NCI-H2227 (cell line): Measurements from ENCODE around the gene MRPS9.
A peak's percentile ranks its signal among the peaks of the same experiment; 100 is the strongest.

Source experiments
- DNase-seq: peaks from one replicate; lab custom pipeline; 2025; ENCODE audit not compliant: unreplicated experiment; lab: John Stamatoyannopoulos, UW

Gene MRPS9

DNA sequence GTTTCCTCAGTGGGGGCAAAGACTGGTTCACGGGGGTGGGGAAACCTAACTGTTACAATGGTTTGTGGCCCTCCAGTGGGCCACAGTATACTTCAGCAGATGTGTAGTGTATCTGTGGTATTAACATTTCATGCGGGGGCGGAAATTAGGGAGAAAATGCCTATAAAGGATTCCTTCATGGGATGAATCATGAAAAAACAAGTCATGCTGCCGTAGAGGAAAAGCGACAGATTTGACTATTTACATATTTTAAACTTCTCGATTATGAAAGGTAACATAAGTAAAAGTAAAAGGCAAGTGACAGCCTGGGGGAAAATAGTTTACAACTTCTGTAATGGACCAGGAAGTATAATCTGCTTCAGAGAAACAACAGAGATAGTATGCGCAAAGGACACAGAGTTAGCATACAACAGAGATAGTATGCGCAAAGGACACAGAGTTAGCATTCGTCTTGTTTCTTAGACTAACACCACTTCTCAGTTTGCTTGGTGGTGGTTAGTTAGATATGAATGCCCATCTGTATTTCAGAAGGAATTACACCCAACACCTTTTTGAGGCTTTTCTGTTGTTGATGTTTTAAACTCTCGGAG lies 41.1 kb downstream of the MRPS9 start:
- DNase-seq: no peak

DNA sequence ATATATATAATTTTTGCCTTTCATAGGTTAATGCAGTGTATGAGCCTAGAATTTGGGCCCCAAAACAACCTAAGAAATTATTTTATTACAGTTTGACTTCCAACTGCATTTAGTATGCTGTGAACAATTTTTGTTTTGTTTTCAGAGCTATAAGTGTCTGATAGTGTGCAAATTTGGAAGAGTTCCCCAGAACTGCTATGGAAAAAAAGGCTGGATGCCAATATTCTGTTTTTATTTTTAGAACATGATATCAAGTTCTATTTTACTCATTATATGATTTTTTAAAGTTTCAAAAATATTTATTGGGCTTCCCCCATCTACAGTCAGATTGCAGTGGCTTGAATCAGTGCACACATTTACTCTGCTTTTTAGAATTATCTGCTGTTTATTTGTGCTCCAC lies 42.6 kb downstream of the MRPS9 start:
- no peak for DNase-seq

DNA sequence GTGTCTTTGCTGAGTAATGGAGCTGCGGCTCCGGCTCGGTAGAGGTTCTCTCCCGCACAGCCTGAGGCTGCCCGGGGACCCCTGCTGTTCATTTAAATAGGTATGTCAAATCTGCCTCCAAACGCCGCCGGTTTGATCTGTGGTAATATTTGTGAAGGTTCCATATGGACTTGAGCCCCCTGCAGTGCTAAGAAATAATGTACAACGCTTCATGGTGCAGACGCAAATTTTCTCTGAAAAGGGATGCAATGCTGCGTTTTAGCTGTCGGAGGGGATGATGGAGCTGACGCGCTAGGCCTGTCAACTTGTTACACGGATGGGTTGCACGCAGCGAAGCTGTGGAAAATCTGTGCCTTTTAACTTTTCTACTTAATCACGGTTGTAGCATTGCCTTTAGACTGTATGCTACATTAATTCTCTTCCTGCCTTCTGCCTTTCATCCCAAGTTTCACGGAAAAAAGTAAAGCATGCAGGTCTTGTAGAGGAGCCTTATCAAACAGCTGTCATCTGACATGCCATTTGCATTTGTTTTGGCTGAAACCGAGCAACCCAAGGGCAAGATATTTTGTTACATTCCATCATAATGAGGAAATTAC lies 43.2 kb downstream of the MRPS9 start:
- DNase-seq: peak; percentile 74

DNA sequence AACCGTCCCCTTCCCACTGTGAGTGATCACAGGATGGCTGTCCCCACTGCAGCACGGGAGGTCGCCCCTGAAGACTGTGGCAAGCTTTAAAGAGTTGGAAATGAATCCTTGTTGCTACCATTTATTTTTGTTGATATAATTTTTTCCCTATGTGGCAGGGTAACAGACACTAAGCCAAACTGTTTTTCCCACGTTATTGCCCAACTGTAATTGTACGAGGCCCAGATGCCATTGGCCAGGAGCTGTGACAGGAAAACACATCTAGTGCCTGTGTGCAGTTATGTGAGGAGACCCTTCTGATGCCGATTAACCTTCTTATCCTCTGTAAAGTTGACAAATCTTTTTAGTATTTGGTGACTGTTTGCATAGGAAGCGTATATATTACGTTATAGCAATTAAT lies 44.2 kb downstream of the MRPS9 start:
- no peak for DNase-seq

DNA sequence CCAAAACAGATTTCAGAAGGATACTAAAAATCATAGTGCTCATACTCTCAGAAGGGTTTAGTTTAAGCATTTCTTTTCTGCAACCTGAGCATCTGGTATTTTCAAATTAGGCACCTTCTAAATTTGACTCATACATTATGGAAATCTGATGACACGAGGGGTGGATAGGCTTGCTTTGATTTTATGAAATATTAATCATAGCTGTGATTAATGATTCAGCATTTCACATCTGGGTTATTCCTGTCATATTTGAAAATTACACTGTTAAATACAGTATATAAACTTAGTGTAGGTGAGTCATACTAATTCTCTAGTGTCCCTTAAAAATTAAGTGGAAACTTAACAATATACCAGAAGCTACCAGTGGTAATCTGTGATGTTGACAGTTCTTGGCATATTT lies 47.7 kb downstream of the MRPS9 start:
- DNase-seq: no peak

DNA sequence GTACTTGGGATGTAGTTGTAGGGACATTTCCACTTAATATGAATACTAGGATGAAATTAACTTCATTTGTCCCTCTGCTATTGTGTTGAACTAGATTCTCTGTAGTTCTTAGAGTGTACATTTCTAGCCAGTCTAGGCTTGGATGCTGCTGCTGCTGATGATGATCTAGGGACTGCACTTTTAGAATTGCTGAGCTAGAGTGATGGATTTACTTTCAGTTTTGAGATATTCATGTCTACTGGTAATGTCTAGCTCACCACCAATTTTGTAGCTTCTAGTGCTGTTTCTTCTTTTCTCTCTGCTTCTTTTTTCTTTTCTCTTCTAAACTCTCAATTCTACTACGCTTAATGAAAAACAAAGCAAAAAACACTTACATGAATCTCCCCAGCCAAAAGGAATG lies 49.4 kb downstream of the MRPS9 start:
- DNase-seq: no peak

DNA sequence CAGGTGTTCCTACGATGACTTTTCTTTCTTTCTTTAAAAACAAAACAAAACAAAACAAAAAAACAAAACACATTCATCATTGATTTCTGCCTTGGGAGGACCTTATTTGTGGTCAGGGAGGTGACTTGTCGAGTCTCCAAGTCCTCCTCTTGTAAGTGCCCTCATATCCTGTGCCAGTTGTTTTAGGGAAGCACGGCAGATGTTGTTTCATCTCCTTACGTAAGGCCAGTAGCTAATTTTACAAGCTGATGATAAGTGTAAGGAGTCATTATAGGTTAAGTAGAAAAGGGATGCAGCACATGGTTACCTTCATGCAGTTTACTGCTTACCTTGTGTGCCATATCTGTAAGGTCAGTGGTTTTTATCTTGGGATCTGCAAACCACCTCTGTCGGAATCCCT lies 52.2 kb downstream of the MRPS9 start:
- no peak for DNase-seq

DNA sequence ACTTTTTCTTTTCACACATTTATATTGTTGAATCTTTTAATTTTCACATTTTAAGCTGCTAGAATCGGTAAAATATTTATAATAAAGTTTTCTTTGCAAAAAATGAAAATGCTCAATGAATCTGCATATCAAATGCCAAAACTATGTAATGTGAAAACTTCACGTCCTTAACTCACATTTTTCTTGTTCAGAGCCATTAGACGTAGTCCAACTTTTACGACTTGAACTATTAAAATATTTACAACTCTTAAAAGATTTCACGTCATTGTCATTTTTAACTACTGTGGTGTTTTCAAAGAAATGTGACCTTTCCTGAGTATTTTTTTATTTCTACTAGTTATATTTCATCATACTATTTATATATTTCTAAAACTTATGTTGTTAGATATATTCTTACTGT lies 54.9 kb downstream of the MRPS9 start:
- no peak for DNase-seq

DNA sequence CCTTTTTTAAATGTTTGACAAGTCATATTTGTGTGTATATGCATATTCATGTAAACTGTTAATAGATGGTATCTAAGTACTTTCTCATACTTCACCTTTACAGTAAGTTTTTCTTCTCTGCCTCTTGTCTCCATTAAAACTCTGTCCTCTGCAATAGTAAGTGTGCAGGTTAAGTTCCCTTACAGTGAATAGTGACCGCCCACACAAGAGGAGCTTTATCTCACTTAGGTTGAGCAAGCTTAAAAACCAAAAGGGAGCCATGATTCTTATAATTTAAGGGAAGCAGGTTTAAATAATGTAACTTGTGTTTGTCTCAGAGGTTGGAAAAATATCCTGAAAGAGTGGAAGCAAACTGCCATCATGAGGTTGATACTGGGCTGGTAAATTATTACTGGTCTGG lies 61.3 kb downstream of the MRPS9 start:
- no peak for DNase-seq

DNA sequence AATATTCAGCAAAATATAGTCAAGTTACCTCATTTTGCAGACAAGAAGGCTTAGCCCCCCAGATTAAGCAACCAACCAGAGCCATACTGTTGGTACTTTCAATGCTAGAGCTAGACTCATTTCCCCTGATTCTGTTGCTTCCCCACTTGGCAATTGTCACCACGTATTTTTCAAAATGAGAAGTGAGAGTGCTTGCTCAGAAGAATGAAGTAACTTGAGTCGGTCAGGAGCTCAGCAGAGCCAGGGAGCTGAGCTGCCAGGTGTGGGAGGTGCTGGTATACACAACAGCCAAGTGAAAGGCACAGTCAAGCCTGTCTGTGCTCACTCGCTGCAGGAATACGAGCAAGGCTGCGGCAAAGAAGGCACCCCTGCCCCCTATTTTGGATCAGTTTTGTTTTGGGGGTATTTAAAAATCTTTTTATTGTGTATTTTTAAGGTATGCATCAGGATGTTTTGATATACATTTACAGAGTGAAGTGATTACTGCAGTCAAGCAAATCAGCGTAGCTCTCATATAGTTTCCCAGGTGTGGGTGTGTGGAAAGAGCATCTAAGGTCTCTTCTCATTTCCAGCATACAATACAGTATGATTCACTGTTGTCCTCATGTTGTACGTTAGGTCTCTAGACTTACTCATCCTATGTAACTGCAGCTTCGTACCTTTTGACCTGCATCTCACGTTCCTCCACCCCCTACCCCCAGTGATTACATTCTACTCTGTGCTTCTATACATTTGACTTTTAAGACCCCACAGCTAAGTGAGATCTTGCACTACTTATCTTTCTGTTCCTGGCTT lies 62.4 kb downstream of the MRPS9 start:
- no peak for DNase-seq

DNA sequence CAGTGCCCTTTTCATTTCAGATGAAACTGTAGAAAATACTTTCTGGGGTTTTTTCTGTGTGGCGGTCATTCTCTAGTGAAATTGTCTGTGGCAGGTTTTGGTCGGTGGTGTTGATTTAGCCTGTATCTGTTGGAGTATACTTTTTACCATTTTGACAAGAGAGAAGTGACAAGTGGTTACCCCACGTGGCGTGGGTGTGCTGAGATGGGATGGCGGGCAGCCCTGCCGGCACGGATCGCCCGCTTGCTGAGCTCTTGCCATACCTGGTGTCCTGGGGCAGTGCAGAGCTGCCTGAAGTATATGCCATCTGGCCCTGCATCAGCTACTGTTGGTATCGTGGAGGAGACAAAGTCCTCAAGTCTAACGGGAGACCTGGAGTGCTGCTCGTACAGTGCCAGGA lies 64.1 kb downstream of the MRPS9 start:
- no peak for DNase-seq

DNA sequence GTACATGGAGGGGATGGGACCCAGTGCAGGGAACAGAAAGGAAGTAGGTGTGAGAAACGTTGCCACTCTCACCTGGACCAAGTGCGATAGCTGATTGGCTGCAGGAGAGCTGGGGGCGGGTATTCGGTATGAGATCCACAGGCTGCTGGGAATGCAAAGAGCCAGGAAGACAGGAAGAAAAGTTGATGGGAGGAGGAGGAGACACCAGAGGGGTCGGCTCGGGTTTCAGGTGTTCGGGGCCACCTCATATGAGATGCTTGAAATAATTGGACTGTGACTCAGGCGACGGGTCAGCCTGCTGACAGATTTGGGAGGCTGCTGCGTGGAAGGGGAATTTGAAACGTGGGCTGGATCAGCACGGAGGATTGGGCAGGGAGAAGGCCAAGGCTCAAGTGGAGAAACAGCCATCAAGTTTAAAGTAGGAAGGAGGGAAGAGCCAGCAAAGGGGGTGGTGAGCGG lies 65.1 kb downstream of the MRPS9 start:
- DNase-seq: no peak

DNA sequence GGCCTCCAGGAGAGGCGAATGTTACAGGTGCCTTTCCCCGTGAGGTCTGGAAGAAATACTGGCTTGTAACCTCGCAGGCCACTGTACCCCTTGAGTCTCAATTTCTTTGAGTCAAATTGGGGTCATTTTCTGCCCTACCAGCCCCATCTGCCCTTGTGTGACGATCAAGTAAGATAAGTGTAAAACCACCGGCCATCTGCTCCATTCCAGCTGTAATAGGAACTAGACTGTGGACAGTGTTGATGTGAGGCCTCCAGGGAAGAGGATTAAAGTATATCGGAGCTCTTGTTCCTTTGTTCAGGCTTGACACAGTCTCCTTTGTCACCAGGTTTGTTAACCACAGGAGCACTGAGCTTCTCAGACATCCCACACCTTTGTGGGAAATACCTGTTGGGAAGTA lies 65.6 kb downstream of the MRPS9 start:
- no peak for DNase-seq

DNA sequence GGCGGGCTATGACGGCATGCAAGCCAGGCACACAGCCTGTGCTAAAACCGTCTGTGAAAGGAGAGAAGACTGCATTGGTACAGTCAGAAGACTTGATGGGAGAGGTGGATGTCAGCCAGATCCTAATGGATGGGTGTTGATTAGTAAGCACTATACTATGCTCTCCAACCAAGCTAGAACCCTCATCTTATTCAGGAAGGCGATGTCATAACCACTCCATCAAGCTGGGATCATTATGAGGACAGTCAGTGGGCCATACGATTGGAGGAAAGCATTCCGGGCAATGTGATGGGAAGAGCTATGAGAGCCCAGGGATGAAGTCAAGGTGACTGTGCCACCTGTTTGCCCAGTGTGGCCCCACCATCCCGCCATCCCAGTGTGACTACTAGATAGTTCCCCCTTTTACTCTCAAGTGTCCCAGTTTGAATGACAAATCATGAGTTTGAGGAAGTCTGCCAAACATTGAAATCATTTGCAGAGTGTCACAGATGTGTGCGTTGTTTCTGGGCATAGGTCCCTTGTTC lies 66.4 kb downstream of the MRPS9 start:
- no peak for DNase-seq

DNA sequence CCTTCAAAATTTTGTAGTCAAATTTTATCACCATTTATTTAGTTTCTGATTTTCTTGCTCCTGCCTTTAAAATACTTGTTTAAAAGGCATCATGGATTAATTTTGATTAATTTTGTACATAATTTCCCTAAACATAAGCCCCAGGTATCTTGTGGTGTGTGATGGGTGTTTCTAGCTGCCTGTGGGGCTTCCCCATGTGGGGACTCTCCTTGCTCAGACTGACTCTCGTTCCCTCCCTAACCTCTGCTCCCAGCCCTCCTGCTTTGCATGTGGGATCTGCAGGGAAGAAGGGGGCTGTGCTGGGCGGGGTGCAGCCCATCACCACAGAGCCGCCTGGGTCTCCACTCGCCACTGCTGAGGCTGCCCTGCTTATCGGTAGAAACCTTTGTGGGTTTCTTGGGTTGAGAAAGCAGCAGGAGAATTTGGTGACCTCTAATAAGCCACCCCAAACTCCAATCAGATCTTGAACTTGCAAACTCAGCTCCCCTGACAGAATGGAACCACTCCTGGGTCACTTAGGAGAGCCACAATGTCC lies 72.5 kb downstream of the MRPS9 start:
- no peak for DNase-seq

DNA sequence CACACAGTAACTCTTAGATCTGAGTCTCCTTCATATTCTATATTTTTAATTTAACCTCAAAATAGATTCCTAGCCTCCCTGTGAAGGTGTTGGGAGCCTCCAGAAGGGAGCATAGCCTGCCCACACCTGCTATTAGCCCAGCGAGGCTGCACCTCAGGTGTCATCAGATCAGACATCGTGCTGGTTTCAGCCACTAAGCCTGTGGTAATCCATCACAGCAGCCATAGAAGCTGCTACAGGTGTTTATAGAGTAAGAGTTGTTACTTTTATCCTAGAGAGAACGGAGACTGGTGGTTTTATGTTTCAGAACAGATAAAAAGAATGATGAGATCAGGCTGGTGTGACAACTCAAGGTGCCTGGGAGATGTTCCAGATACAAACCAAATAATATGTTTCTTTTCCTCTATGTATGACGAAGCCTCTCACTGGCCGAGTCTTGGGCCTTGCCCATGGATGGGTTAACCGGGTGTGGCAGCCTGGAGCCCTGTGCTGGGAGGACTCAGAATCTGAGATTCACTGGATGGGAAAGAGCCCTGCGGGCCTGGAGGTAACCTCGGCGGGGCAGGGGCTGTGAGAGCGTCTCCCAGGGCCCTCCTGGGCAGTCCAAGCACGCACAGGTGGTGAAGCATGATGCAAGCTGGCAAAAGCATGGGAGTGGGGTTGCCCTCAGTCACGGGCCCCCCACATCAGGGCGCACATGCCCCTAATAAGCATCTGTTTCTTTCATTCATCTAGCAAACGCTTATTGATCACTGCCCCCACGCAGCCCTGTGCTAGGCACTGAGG lies 73.7 kb downstream of the MRPS9 start:
- no peak for DNase-seq

DNA sequence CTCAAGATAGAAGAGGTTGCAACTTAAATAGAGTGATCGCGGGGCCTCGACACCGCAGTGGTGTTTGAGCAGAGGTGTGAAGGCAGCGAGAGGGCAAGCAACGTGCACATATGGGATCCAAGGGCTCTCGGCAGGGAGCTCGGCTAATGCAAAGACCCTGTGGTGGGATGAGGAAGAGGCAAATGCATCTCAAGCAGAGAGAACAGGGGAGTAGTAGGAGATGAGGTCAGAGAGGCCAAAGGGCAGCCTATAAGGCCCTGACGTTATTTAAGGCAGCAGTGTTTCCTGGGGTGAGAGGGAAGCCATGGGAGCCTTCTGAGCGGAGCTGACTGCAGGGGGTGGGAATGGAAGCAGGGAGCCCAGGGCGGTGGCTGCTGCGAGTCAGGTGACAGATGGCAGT lies 74.5 kb downstream of the MRPS9 start:
- DNase-seq: no peak

DNA sequence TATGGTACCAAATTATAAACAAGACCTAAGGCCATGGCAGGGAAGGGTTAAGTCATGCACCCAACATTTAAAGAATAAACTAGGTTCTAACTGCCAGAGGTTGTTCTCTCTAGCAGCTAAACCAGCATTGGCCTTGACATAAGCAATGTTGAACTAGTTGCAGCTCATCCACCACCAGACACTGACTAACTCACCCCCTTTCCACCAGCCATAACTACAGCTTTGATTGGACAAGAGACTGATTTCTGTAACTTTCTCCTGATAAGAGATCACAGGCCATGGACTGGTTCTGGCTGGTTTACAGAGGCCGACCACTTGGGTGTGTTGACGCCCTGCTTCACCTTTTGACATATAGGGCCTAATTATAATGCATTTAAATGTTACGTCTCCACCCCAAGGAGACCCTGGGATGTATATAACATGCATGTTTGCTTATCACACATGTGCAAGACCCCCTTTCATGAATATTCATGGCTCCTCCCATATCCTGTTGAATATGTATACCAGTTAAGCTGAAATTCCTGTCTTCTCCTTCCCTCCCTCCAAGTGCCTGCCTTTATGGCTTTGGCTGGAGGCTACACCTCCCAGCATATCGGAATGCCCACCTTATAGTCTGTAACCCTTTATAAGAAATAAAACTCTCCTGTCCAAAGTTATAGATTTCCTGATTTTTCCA lies 75.9 kb downstream of the MRPS9 start:
- DNase-seq: no peak

DNA sequence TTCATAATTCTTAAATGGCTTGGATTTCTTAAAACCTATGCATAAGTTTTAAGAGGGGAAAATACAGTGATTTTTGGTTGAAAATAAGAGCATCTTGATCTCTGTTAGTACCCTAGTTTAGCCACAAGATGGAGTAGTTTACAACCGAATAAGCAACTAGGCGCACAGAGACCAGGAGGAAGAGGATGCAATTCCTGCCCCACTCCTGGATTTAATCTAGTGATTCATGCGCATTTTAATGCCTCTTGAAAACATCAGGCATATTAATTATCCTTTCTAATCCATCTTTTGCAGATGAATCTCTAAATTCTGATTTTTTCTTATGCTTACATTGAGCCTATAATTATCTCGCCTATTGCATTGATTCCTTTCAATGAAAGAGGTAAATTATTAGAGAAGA lies 76.7 kb downstream of the MRPS9 start:
- DNase-seq: peak; percentile 62

DNA sequence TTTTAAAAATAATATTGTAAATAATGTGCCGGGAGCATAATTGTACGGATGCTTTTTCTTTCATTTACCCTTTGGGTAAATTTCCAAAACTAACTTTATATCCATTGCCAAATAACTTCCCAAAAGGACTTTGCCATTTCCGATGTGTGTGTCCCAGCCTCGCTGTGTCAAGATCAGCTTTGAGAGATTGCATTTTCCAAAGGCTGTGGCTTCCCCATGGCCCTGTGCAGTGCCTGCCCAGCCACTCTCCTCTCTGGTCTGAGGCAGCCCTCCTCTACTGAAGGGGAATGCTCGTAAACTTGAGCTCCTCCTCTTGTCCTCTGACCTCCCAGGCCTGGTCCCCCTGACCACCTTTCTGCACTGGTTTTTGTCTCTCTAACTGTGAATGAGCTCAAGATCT lies 78.5 kb downstream of the MRPS9 start:
- no peak for DNase-seq

DNA sequence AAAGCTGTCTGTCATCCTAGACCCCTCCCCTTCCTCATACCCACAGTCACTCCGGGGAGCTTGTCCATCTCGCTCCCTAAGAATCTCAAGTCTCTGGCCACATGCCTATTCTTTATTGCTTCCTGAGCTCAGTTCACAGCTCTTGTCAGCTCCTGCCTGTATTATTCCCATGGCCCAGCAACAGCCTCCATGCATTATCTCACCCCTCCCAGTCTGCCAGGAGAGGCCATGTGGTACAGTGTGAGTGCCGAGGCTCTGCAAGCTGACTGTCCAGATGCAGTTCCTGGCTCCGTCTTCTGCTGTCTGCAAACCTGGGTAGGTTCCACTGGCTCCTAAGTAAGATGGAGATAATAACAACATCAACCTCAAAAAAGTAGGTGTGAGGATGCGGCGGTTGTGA lies 79.7 kb downstream of the MRPS9 start:
- no peak for DNase-seq
